WTC11 (cell line): ENCODE measurements around the gene LHFPL6. TPM values are rescaled to one million over a fixed set of nuclear protein-coding genes. Genes with fewer than 3 reads are reported as not detected.

Experiments
- ATAC-seq: fragments of 200-7000 bp; cut with Tn5 transposase; 2 replicates; pipeline ENCODE4 v1.10.0; 2021; ENCODE audit warnings: mild to moderate bottlenecking, moderate library complexity
- CTCF ChIA-PET: fragments of 300-600 bp; sonication (Branson Sonifier 250); formaldehyde crosslinking; loops from one replicate; lab custom pipeline; 2021; ENCODE audit warnings: antibody characterized with exemption; lab: Charles Lee
- POLR2A ChIA-PET: fragments of 350-600 bp; sonication (Branson Sonifier 250); formaldehyde crosslinking; loops from one replicate; lab custom pipeline; 2021; ENCODE audit warnings: antibody characterized with exemption; lab: Charles Lee
- DNase-seq: peaks from one replicate; pipeline ENCODE4 v3.0.0; 2021; ENCODE audit warnings: low spot score
- H3K27ac Mint-ChIP-seq: 2 replicates; pipeline ENCODE4 v1.8.0; 2021; ENCODE audit warnings: mixed read lengths
- H3K27me3 Mint-ChIP-seq: 2 replicates; pipeline ENCODE4 v1.8.0; 2021; ENCODE audit warnings: low read depth, mild to moderate bottlenecking, moderate library complexity, mixed read lengths
- H3K36me3 Mint-ChIP-seq: 2 replicates; pipeline ENCODE4 v1.8.0; 2021; ENCODE audit warnings: mixed read lengths
- H3K4me1 Mint-ChIP-seq: 2 replicates; pipeline ENCODE4 v1.8.0; 2022; ENCODE audit warnings: mixed read lengths
- H3K4me3 Mint-ChIP-seq: 2 replicates; pipeline ENCODE4 v1.8.0; 2021; ENCODE audit warnings: mild to moderate bottlenecking, moderate library complexity, mixed read lengths
- H3K9me3 Mint-ChIP-seq: 2 replicates; pipeline ENCODE4 v1.8.0; 2021; ENCODE audit warnings: mixed read lengths
- ATF2 ChIP-seq: sonication (generic); formaldehyde crosslinking; IDR thresholded peaks from 2 replicates; pipeline ENCODE4 v1.8.1; 2022; ENCODE audit warnings: low read depth, missing genetic modification reagents, borderline replicate concordance
- CREB1 ChIP-seq: sonication (generic); formaldehyde crosslinking; IDR thresholded peaks from 2 replicates; pipeline ENCODE4 v1.8.0; 2023; ENCODE audit warnings: mild to moderate bottlenecking, missing genetic modification reagents
- CREM ChIP-seq: sonication (generic); formaldehyde crosslinking; IDR thresholded peaks from 2 replicates; pipeline ENCODE4 v1.8.1; 2022; ENCODE audit warnings: mild to moderate bottlenecking, missing genetic modification reagents, moderate library complexity
- ETV6 ChIP-seq: sonication (generic); formaldehyde crosslinking; IDR thresholded peaks from 2 replicates; pipeline ENCODE4 v1.8.1; 2022; ENCODE audit warnings: mild to moderate bottlenecking, missing genetic modification reagents
- HMGXB4 ChIP-seq: sonication (generic); formaldehyde crosslinking; IDR thresholded peaks from 2 replicates; pipeline ENCODE4 v1.8.1; 2023; ENCODE audit warnings: mild to moderate bottlenecking, moderate library complexity, missing genetic modification reagents
- JAZF1 ChIP-seq: fragments of 250-450 bp; sonication (Bioruptor Pico); IDR thresholded peaks from 2 replicates; pipeline ENCODE4 v1.9.0; 2021; ENCODE audit warnings: moderate library complexity, mild to moderate bottlenecking, inconsistent platforms
- MXD4 ChIP-seq: fragments of 250-450 bp; sonication (Bioruptor Pico); IDR thresholded peaks from 2 replicates; pipeline ENCODE4 v1.8.0; 2021; ENCODE audit warnings: mild to moderate bottlenecking, moderate library complexity, borderline replicate concordance
- NFYB ChIP-seq: sonication (generic); formaldehyde crosslinking; conservative IDR thresholded peaks from 2 replicates; pipeline ENCODE4 v1.8.0; 2022; ENCODE audit warnings: low read depth, missing genetic modification reagents
- NR3C1 ChIP-seq: sonication (generic); formaldehyde crosslinking; conservative IDR thresholded peaks from 2 replicates; pipeline ENCODE4 v1.8.1; 2023; ENCODE audit warnings: low read depth, mild to moderate bottlenecking, missing genetic modification reagents
- OVOL2 ChIP-seq: fragments of 250-450 bp; sonication (Bioruptor Pico); IDR thresholded peaks from 2 replicates; pipeline ENCODE4 v1.9.0; 2021; ENCODE audit warnings: mild to moderate bottlenecking, borderline replicate concordance
- SMAD4 ChIP-seq: sonication (generic); formaldehyde crosslinking; IDR thresholded peaks from 2 replicates; pipeline ENCODE4 v1.8.0; 2022; ENCODE audit warnings: mild to moderate bottlenecking, missing genetic modification reagents
- SOX15 ChIP-seq: fragments of 250-450 bp; sonication (Bioruptor Pico); IDR thresholded peaks from 2 replicates; pipeline ENCODE4 v1.9.0; 2021; ENCODE audit warnings: mild to moderate bottlenecking
- SP1 ChIP-seq: sonication (generic); formaldehyde crosslinking; conservative IDR thresholded peaks from 2 replicates; pipeline ENCODE4 v1.8.1; 2022; ENCODE audit warnings: missing genetic modification reagents
- USF2 ChIP-seq: sonication (generic); formaldehyde crosslinking; IDR thresholded peaks from 2 replicates; pipeline ENCODE4 v1.8.1; 2023; ENCODE audit warnings: mild to moderate bottlenecking, missing genetic modification reagents, moderate library complexity
- ZBTB21 ChIP-seq: sonication (generic); formaldehyde crosslinking; IDR thresholded peaks from 2 replicates; pipeline ENCODE4 v1.8.1; 2023; ENCODE audit warnings: mild to moderate bottlenecking, missing genetic modification reagents, borderline replicate concordance
- ZNF121 ChIP-seq: sonication (generic); formaldehyde crosslinking; IDR thresholded peaks from 2 replicates; pipeline ENCODE4 v1.8.0; 2023; ENCODE audit warnings: missing genetic modification reagents
- ZNF232 ChIP-seq: sonication (generic); formaldehyde crosslinking; IDR thresholded peaks from 2 replicates; pipeline ENCODE4 v1.8.0; 2022; ENCODE audit warnings: mild to moderate bottlenecking, missing genetic modification reagents
- ZNF263 ChIP-seq: sonication (generic); formaldehyde crosslinking; IDR thresholded peaks from 2 replicates; pipeline ENCODE4 v1.8.1; 2022; ENCODE audit warnings: low read depth, mild to moderate bottlenecking, moderate library complexity, missing genetic modification reagents
- ZNF423 ChIP-seq: fragments of 250-450 bp; sonication (Bioruptor Pico); IDR thresholded peaks from 2 replicates; pipeline ENCODE4 v2.1.2; 2022; ENCODE audit warnings: mild to moderate bottlenecking, moderate library complexity
- ZNF671 ChIP-seq: fragments of 250-450 bp; sonication (Bioruptor Pico); IDR thresholded peaks from 2 replicates; pipeline ENCODE4 v1.8.0; 2021; ENCODE audit warnings: mild to moderate bottlenecking
- total RNA-seq: library from RNA; stranded (reverse); gene quantifications from 3 replicates; pipeline ENCODE4 v1.2.3, GENCODE V29; 2021
- TF ChIP-seq, protein P1 (sequence below): sonication (generic); formaldehyde crosslinking; IDR thresholded peaks from 2 replicates; pipeline ENCODE4 v1.8.0; 2022; ENCODE audit warnings: mild to moderate bottlenecking, missing genetic modification reagents
- TF ChIP-seq, protein P2 (sequence below): sonication (generic); formaldehyde crosslinking; IDR thresholded peaks from 2 replicates; pipeline ENCODE4 v1.8.1; 2022; ENCODE audit warnings: mild to moderate bottlenecking, missing genetic modification reagents, moderate library complexity, borderline replicate concordance
- TF ChIP-seq, protein P3 (sequence below): fragments of 200-600 bp; IDR thresholded peaks from 2 replicates; pipeline ENCODE4 v1.8.0; 2022; ENCODE audit warnings: antibody characterized with exemption
- TF ChIP-seq, protein P4 (sequence below): sonication (generic); formaldehyde crosslinking; conservative IDR thresholded peaks from 2 replicates; pipeline ENCODE4 v1.8.1; 2023; ENCODE audit warnings: mild to moderate bottlenecking, low read depth, missing genetic modification reagents, moderate library complexity

Gene LHFPL6
- total RNA-seq, 1 experiment from 2014 or later: 4.5 TPM

GRCh38 chr13:39604756-39605155 is 1.8 kb upstream of the LHFPL6 start:
- TF ChIP-seq ZNF263 (CRISPR knock-in tag) (no peak), SMAD4 (CRISPR knock-in tag) (no peak), NR3C1 (CRISPR knock-in tag) (no peak), NFYB (CRISPR knock-in tag) (no peak), CREM (no peak), ETV6 (no peak), ZNF121 (CRISPR knock-in tag) (no peak), ZNF423 (CRISPR knock-in tag) (no peak), ZNF671 (no peak), ZBTB21 (CRISPR knock-in tag) (no peak), JAZF1 (CRISPR knock-in tag) (no peak), OVOL2 (CRISPR knock-in tag) (no peak), USF2 (CRISPR knock-in tag) (no peak), SOX15 (CRISPR knock-in tag) (no peak), ATF2 (CRISPR knock-in tag) (no peak), SP1 (CRISPR knock-in tag) (no peak)
- TF ChIP-seq, protein P1, sequence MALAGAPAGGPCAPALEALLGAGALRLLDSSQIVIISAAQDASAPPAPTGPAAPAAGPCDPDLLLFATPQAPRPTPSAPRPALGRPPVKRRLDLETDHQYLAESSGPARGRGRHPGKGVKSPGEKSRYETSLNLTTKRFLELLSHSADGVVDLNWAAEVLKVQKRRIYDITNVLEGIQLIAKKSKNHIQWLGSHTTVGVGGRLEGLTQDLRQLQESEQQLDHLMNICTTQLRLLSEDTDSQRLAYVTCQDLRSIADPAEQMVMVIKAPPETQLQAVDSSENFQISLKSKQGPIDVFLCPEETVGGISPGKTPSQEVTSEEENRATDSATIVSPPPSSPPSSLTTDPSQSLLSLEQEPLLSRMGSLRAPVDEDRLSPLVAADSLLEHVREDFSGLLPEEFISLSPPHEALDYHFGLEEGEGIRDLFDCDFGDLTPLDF (CRISPR knock-in tag): no peak
- ChIA-PET POLR2A (no interaction called here), CTCF (interaction anchor here (1.3 to 3.0 kb wide), 3 partner anchors 8 to 188 kb away, joined by 4 to 32 read pairs (median 7); no protein-coding TSS in a partner anchor)
- Mint-ChIP-seq H3K4me3 (no peak overlapping the region), H3K27ac (no peak overlapping the region), H3K4me1 (peaks cover 15% of the 10 kb centered on the region), H3K27me3 (peaks cover 79% of the 10 kb centered on the region), H3K9me3 (no peaks in the 10 kb centered on the region), H3K36me3 (no peaks in the 10 kb centered on the region)
- DNase-seq (no peak), ATAC-seq (no peak)

DNA sequence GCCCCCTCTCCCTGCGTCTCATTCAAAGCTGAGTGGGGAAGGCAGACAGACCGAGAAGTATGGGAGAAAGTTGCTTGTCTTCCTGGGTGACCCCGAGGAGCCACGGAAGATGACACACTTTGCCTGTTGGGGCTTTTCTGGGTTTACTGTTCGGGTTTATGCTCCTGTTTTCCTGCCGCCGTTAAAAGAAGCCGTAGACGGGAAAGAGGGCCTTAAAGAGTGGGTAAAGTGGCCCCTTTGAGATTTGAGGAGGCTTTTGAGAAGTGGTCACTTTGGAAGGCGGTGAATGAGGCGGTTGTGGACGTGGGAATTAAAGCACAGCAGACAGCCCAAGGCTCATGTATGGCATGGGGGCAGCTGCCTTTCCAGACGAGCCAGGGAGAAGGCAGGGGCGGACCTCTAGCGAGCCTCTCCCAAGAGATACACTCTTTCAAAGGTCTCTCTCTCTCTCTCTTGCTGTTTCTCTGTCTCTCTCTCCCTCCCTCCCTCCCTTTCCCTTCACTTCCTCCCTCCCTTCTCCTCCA is 493 bp upstream of the LHFPL6 start:
- Mint-ChIP-seq H3K9me3 (no peaks in the 10 kb centered on the region), H3K27ac (no peak overlapping the region), H3K36me3 (no peaks in the 10 kb centered on the region), H3K27me3 (peaks cover 82% of the 10 kb centered on the region), H3K4me1 (peaks cover 15% of the 10 kb centered on the region), H3K4me3 (peak overlapping the region; percentile 88)
- CTCF ChIA-PET: interaction anchor here (0.6 to 3.0 kb wide), 6 partner anchors 9 to 1070 kb away, joined by 4 to 32 read pairs (median 8); no protein-coding TSS in a partner anchor
- no peak for TF ChIP-seq ZNF232 (CRISPR knock-in tag)
- TF ChIP-seq, protein P2, sequence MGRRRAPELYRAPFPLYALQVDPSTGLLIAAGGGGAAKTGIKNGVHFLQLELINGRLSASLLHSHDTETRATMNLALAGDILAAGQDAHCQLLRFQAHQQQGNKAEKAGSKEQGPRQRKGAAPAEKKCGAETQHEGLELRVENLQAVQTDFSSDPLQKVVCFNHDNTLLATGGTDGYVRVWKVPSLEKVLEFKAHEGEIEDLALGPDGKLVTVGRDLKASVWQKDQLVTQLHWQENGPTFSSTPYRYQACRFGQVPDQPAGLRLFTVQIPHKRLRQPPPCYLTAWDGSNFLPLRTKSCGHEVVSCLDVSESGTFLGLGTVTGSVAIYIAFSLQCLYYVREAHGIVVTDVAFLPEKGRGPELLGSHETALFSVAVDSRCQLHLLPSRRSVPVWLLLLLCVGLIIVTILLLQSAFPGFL (CRISPR knock-in tag): no peak
- TF ChIP-seq HMGXB4 (CRISPR knock-in tag): no peak
- no peak for TF ChIP-seq CREB1 (CRISPR knock-in tag)
- TF ChIP-seq, protein P3, sequence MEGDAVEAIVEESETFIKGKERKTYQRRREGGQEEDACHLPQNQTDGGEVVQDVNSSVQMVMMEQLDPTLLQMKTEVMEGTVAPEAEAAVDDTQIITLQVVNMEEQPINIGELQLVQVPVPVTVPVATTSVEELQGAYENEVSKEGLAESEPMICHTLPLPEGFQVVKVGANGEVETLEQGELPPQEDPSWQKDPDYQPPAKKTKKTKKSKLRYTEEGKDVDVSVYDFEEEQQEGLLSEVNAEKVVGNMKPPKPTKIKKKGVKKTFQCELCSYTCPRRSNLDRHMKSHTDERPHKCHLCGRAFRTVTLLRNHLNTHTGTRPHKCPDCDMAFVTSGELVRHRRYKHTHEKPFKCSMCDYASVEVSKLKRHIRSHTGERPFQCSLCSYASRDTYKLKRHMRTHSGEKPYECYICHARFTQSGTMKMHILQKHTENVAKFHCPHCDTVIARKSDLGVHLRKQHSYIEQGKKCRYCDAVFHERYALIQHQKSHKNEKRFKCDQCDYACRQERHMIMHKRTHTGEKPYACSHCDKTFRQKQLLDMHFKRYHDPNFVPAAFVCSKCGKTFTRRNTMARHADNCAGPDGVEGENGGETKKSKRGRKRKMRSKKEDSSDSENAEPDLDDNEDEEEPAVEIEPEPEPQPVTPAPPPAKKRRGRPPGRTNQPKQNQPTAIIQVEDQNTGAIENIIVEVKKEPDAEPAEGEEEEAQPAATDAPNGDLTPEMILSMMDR: no peak
- no peak for TF ChIP-seq MXD4 (CRISPR knock-in tag)
- no peak for TF ChIP-seq CREM
- TF ChIP-seq, protein P4, sequence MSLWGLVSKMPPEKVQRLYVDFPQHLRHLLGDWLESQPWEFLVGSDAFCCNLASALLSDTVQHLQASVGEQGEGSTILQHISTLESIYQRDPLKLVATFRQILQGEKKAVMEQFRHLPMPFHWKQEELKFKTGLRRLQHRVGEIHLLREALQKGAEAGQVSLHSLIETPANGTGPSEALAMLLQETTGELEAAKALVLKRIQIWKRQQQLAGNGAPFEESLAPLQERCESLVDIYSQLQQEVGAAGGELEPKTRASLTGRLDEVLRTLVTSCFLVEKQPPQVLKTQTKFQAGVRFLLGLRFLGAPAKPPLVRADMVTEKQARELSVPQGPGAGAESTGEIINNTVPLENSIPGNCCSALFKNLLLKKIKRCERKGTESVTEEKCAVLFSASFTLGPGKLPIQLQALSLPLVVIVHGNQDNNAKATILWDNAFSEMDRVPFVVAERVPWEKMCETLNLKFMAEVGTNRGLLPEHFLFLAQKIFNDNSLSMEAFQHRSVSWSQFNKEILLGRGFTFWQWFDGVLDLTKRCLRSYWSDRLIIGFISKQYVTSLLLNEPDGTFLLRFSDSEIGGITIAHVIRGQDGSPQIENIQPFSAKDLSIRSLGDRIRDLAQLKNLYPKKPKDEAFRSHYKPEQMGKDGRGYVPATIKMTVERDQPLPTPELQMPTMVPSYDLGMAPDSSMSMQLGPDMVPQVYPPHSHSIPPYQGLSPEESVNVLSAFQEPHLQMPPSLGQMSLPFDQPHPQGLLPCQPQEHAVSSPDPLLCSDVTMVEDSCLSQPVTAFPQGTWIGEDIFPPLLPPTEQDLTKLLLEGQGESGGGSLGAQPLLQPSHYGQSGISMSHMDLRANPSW (CRISPR knock-in tag): no peak
- POLR2A ChIA-PET: no interaction called here
- ATAC-seq (peak; percentile 36), DNase-seq (peak; percentile 26)
